SJSA1 (cell line): ENCODE data around the gene TMSB15A. TPM values are rescaled to one million over a fixed set of nuclear protein-coding genes. Genes with fewer than 3 reads are reported as not detected.
"Not testable (repeated sequence)": the region's sequence is repeated elsewhere in the genome, so short reads cannot be mapped to it uniquely, and the experiment has no call there.

Experiments
- DNase-seq, 2 experiments: peaks; one replicate each; pipeline ENCODE4 v3.0.0-alpha.2; 2015 to 2020; ENCODE audit warnings: low spot score in 2 of 2, low read depth in 1 of 2
- H3K27ac ChIP-seq: fragments of 250-450 bp; sonication (Bioruptor Pico); 2 replicates; pipeline ENCODE4 v1.5.1; 2020; ENCODE audit warnings: mild to moderate bottlenecking, moderate library complexity
- H3K27me3 ChIP-seq: fragments of 250-450 bp; sonication (Bioruptor Pico); replicated peaks from 2 replicates; pipeline ENCODE4 v1.5.1; 2020; ENCODE audit warnings: mild to moderate bottlenecking, moderate library complexity
- H3K36me3 ChIP-seq: fragments of 250-450 bp; sonication (Bioruptor Pico); 2 replicates; pipeline ENCODE4 v1.5.1; 2020; ENCODE audit warnings: mild to moderate bottlenecking
- H3K4me1 ChIP-seq: fragments of 250-450 bp; sonication (Bioruptor Pico); replicated peaks from 2 replicates; pipeline ENCODE4 v1.6.1; 2021; ENCODE audit warnings: mild to moderate bottlenecking
- H3K4me3 ChIP-seq: fragments of 250-450 bp; sonication (Bioruptor Pico); 2 replicates; pipeline ENCODE4 v1.5.1; 2020; ENCODE audit warnings: mild to moderate bottlenecking
- H3K9me3 ChIP-seq: fragments of 250-450 bp; sonication (Bioruptor Pico); replicated peaks from 2 replicates; pipeline ENCODE4 v1.5.1; 2020; ENCODE audit warnings: mild to moderate bottlenecking
- total RNA-seq: library from RNA; depleted of rRNA; stranded (reverse); fragments of >200 nt; shearing (Covaris generic); gene quantifications from 2 replicates; pipeline ENCODE4 v1.2.3, GENCODE V29; 2014; rRNA removed

The TMSB15A gene
- 44.2 and 52.0 TPM in 2 replicates for total RNA-seq

DNA sequence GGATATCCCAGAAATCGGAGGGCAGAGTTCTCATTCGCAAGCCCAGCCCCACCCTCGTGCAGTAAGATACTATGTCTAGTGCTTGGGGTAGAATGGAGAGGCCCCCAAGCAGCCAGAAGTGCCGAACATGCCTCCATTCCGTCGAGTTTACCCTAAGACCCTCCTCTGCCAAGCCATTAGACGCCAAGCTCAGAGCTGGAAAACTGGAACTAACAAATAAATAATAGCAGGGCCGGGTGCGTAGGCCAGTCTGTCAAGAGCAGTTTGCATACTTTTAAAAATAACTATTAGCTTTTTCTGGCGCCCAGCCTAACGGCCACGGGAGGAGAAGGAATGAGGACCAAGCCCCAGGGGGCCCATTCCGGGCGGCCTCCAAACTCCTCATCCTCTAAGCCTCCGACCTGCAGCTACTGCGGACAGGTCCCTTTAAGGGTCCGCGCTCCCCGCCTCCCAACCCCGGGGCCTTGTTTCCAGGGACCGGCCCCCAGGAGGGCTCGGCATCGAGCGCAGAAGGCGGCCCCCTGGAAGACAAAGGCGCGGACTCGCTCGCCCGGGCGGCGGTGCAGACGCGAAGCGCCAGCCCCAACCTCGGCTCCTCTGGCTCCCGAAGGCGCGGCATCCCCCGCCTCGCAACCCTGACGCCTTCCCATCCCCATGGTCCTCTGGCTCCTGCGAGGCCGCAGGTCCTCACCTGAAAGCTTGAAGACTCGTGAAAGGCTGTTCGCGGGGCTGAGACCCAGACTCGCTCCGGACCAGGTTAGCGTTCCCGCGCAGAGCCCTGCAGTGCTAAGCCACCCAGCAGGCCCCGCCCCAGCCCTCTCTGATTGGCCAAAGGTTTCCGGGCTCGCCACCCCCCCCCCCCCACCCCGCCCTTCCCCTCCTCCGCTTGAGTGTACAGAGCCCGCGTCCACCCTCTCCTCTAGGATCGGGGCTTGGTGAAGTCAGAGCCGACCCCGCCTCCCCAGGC, at the start of gene TMSB15A:
TSS of gene TMSB15A (minus strand) at position 765 of the 967 bp plus-strand sequence.
- H3K27ac ChIP-seq: peak within 1 kb of the TSS; percentile 43; the same call in 1 of the 2 replicates
- H3K4me3 ChIP-seq: peak within 1 kb of the TSS; percentile 52
- peak; percentile 67 to 68 for DNase-seq
- H3K9me3 ChIP-seq: no peaks in the 10 kb centered on the region
- no peaks in the 10 kb centered on the region for H3K27me3 ChIP-seq
- H3K4me1 ChIP-seq: no peaks in the 10 kb centered on the region
- H3K36me3 ChIP-seq: no peaks in the 10 kb centered on the region

DNA sequence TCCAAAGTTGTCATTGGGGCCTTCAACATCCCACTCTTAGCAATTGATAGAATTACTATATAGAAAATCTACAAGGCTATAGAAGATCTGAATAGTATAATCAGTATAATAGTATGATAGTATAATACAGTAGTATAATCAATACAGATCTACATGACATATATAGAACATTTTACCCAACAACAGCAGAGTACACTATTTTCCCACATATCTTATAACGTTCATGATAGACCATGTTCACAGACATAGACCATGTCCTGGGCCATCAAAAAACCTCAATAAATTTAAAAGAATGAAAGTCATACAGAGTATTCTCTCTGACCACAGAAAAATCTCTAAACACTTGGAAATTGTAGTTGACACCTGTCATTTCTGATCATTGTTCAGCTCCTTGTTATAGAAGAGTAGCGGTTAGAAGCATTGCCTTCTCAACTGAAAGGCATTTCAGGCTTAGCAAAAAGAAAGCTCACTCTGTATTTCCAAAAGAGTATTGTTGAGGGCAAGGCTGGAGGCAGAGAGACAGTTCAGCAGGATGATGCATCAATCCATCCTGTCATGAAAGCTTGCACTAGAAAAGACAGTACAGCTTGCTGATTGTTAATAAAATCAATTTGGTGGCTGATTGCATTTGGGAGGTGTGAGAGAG, 44.0 kb upstream of the TMSB15A start:
- H3K27me3 ChIP-seq: no peaks in the 10 kb centered on the region
- no peaks in the 10 kb centered on the region for H3K36me3 ChIP-seq
- no peaks in the 10 kb centered on the region for H3K4me1 ChIP-seq
- no peaks in the 10 kb centered on the region for H3K9me3 ChIP-seq
- DNase-seq: no peak
- H3K4me3 ChIP-seq: no peak overlapping the region
- H3K27ac ChIP-seq: no peak overlapping the region

DNA sequence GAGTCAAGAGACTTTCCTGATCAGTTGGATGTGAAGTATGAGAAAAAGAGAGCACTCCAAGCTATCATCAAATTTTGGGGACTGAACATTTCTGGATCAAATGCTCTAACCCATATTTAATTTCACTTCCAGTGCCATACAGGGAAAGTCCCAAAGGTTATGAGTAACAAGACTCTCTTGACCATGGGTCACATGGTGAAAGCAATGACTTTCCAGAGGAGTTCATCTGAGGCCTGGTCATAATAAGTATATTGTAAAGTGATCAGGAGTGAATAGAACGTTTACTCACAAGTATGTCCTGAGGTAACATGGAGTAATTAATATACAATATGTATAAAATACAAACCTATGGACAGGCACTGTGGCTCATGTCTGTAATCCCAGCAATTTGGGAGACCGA, 42.1 kb upstream of the TMSB15A start:
- H3K27ac ChIP-seq: no peak overlapping the region

DNA sequence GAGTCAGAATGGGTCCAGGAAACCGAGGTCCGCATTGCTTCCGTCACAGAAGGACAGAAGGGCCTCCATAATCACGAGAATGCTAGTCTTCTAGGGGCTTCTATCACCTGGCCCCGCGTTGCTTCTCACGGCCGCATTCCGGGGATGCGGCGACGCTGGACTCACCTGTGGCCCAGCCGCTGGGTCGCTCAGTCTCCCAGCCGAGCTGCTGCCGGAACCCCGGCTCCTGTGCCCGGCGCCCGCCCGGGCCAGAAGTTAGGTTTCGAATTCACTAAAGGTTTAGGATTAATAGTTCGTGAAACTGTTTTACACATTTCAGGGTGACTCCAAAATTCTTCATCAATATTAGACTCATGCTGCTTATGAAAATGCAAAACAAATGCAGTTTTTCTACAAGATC, 31.7 kb upstream of the TMSB15A start:
- Histone ChIP-seq H3K4me3 (no peak overlapping the region), H3K4me1 (no peaks in the 10 kb centered on the region), H3K36me3 (no peaks in the 10 kb centered on the region), H3K27ac (no peak overlapping the region), H3K27me3 (no peaks in the 10 kb centered on the region), H3K9me3 (no peaks in the 10 kb centered on the region)
- DNase-seq: no peak

More for the DNA sequence above, 42.1 kb upstream of the TMSB15A start:
- Histone ChIP-seq H3K4me1 (no peaks in the 10 kb centered on the region), H3K9me3 (no peaks in the 10 kb centered on the region), H3K36me3 (no peaks in the 10 kb centered on the region), H3K4me3 (no peak overlapping the region), H3K27me3 (no peaks in the 10 kb centered on the region)
- DNase-seq: no peak

DNA sequence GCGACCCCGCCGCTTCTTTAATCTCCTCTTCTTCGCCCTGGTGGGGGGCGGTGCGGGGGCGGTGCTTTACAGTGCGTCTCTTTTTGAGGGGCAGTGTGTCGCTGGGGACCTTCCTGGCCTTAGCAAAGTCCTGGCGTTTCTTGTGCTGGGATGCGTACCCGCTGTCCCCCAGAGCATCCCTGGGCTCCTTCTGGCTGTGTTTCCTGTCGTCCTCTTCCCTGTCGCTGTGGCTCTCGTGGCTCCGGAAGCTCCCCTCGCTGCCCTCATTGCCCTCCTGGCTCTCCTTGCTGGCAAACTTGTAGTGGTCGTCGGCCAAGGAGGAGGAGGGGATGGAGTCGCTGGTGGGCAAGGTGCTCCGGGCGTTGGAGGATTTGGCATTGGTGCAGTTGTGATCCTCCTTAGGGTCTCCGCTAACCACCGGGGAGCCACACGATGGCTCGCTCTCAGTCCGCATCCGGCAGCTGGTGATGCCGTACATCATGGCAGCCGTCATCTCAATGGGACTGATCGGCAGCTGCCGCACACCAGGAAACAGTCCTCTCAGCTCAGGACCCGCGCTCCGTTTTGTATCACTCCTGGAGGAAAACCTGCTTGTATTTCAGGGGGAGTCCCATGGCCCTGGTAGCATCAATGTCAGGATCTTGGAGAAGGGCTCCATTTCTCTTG, 30.4 kb upstream of the TMSB15A start:
- H3K9me3 ChIP-seq: no peaks in the 10 kb centered on the region
- DNase-seq: no peak

DNA sequence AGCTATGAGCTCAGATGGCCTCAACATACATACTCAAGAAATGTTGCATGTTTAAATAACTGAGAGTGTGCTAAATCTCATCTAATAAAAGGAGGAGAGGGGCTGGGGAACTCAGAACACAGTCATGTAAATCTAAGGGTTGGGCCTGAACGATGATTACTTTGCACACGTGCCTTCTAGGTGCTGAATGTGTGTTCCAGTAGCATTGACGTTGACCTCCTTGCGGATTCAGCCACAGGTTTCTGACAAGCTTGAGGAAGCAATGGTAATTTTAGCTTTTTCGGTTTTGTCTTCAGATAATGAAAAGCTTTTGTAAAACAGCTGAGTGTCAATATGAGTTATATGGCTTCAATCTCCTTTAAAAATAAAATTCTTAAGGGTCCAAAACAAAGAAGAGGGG, 29.6 kb upstream of the TMSB15A start:
- DNase-seq, H3K9me3 ChIP-seq, H3K4me1 ChIP-seq, H3K36me3 ChIP-seq, H3K27ac ChIP-seq, H3K27me3 ChIP-seq, H3K4me3 ChIP-seq: not testable (repeated sequence)

More for the DNA sequence above, 30.4 kb upstream of the TMSB15A start:
- H3K4me1 ChIP-seq: no peaks in the 10 kb centered on the region
- H3K4me3 ChIP-seq: no peak overlapping the region
- H3K36me3 ChIP-seq: no peaks in the 10 kb centered on the region
- no peaks in the 10 kb centered on the region for H3K27me3 ChIP-seq
- no peak overlapping the region for H3K27ac ChIP-seq

DNA sequence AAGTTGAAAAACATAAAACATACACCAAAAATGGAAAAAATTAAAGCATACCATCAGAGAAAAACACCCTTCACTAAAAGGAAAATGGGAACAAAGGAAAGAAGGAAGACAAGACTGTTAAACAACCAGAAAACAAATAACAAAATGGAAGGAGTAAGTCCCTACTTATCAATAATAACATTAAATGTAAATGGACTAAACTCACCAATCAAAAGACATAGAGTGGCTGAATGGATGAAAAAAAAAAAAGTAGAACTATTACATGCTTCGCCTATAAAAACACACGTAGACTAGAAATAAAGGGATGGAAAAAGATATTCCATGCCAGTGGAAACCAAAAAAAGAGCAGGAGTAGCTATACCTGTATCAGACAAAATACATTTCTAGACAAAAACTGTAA, 19.4 kb upstream of the TMSB15A start:
- no peak for DNase-seq
- H3K4me1 ChIP-seq: no peaks in the 10 kb centered on the region
- H3K27me3 ChIP-seq: no peaks in the 10 kb centered on the region
- no peaks in the 10 kb centered on the region for H3K9me3 ChIP-seq
- no peak overlapping the region for H3K4me3 ChIP-seq
- H3K36me3 ChIP-seq: no peaks in the 10 kb centered on the region
- H3K27ac ChIP-seq: no peak overlapping the region

DNA sequence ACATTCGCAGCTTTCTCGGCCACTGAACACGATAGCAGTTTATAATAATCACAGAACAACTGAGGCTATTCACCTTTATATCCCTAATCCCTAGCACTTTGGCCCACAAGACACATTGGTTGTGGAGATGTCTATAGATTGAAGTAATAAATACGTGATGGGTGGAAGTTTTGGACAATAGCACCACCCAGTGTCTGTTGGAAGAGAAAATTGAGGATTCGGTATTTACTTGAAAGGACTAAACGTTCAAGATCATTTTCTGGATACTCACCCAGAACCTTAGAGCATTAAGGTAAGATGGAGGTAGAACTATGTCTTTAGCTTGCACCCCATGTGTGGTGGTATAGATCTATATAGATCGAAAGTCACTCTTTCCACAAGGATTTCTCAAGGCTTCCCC, 787 bp upstream of the TMSB15A start:
- Histone ChIP-seq H3K27me3 (no peaks in the 10 kb centered on the region), H3K36me3 (no peaks in the 10 kb centered on the region), H3K4me1 (no peaks in the 10 kb centered on the region), H3K4me3 (no peak overlapping the region), H3K9me3 (no peaks in the 10 kb centered on the region), H3K27ac (no peak overlapping the region)
- no peak for DNase-seq

DNA sequence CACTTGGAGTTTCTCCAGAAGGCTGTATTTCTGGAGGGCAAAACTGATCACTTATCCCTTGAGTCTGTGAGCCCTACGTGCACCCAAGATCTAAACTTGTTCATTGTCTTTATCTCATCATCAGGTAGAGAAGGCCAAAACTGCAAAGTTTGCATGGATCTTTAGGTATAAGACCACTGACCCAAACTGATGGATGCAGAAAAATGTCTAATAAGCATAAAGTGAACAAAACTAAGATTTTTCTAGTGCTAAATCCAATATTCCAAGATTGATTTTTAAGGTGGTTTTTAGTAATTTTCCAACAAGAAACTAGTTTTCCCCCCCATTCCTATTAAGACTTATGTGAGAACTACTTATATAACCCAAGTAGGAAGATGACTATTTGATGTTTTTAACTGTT, 2.0 kb downstream of the TMSB15A start:
- Histone ChIP-seq H3K36me3 (no peaks in the 10 kb centered on the region), H3K9me3 (no peaks in the 10 kb centered on the region), H3K27me3 (no peaks in the 10 kb centered on the region), H3K27ac (no peak overlapping the region), H3K4me1 (no peaks in the 10 kb centered on the region), H3K4me3 (no peak overlapping the region)
- no peak for DNase-seq

DNA sequence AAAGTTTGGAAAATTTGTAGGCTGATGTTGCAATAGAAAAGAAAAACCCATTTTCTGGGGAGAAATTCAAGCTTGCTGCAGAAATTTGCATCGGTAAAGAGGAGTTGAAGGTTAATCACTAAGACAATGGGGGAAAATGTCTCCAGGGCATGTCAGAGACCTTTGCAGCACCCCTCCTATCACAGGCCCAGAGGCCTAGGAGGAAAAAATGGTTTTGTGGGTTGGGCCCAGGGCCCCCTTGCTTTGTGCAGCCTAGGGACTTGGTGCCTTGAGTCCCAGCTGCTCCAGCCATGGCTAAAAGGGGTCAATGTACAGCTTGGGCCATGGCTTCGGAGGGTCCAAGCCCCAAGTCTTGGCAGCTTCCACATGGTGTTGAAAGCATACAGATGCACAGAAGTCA, 17.8 kb downstream of the TMSB15A start:
- H3K9me3 ChIP-seq: no peaks in the 10 kb centered on the region
- H3K27ac ChIP-seq: no peak overlapping the region
- H3K4me3 ChIP-seq: no peak overlapping the region
- DNase-seq: no peak
- no peaks in the 10 kb centered on the region for H3K4me1 ChIP-seq
- H3K27me3 ChIP-seq: no peaks in the 10 kb centered on the region
- no peaks in the 10 kb centered on the region for H3K36me3 ChIP-seq

DNA sequence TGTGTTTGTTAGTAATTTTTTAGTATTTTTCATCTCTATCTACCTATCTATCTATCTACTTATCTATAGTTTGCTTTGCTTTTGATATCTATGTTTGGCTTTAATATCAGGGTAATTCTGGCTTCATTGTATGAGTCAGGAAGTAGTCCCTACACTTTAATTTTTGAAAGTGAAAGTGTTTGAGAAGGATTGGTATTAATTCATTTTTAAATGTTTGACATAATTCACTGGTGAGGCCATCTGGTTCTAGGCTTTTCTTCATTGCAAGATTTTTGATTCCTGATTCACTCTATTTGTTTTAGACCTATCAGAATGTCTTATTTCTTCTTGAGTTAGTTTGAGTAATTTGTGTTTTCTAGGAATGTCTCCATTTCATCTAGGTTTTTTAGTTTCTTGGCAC, 24.8 kb downstream of the TMSB15A start:
- Histone ChIP-seq H3K9me3 (no peaks in the 10 kb centered on the region), H3K36me3 (no peaks in the 10 kb centered on the region), H3K4me3 (no peak overlapping the region), H3K27ac (no peak overlapping the region), H3K27me3 (no peaks in the 10 kb centered on the region), H3K4me1 (no peaks in the 10 kb centered on the region)
- no peak for DNase-seq

DNA sequence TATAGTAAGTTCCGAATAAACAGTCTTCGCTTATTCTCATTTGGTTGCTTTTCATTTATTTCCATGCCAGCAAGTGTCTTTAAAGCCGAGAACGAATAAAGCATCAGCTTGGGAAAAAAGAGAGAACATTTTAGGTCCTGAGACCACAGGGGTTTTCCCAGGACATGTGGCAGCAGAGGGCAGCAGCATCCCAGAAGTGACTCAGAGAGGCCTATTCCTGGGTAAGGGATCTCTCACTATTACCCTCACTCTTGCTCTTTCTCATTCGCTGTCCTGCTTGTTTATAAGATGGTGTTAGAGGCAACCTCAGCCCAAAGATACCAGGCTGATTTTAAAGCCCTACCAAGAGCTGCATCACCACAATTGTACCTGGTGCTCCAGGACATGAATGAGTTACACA, 37.8 kb downstream of the TMSB15A start:
- H3K36me3 ChIP-seq, DNase-seq, H3K27ac ChIP-seq, H3K9me3 ChIP-seq, H3K4me3 ChIP-seq, H3K4me1 ChIP-seq, H3K27me3 ChIP-seq: not testable (repeated sequence)

DNA sequence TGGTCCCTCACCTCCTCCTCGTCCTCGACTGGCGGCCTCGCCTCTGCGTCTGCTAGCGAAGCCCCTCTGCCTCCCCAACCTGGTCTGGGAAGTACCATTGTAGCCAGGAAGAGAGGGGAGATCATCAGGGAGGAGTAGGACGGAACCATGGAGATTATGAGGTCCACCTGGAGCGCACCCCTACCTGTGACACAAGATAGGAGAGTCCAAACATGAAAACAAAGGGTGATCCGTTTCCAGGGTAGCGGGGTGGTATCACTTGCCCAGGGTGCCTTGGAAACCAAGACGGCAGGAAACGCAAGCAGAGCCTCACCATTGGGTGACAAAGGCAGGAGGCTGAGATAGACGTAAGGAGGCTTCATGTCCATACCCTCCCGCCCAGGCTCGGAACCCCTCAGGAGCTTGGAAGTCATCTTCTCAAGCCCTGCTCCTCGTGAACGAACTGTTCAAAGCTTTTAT, 44.7 kb downstream of the TMSB15A start, which contains the start of gene TCP11X2:
TSS of gene TCP11X2 (minus strand) at position 51 of the 459 bp plus-strand sequence.
- H3K27ac ChIP-seq, H3K27me3 ChIP-seq, H3K9me3 ChIP-seq, H3K36me3 ChIP-seq, H3K4me3 ChIP-seq, H3K4me1 ChIP-seq, DNase-seq: not testable (repeated sequence)

DNA sequence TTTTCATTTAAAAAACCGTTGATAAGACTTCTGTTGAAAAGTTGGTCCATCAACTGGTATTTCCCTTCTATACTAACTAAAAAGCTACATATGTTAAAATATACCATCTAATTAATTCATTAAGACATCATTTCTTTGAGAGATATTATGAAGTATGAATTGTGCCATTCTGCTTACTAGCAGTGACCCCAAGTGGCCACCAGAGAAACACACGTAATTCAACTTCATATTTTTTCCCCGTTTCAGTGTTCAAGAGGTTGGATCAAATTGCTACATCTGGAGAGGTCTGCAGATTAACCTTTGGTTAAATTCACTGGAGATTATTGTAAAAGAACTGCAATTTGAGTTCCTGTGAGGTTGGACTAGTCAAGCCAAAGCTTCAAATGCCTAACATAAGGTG, 46.3 kb downstream of the TMSB15A start:
- not testable (repeated sequence) for H3K9me3 ChIP-seq, H3K4me1 ChIP-seq, H3K36me3 ChIP-seq, H3K27me3 ChIP-seq, DNase-seq, H3K27ac ChIP-seq, H3K4me3 ChIP-seq
